K562 (cell line): ENCODE measurements around the gene SUPT5H.

Experiments used
- BHLHE40 ChIP-seq: IDR thresholded peaks from 2 replicates; pipeline ENCODE4 v1.6.1; 2011; ENCODE audit warnings: low read length, improper control_type of control experiment
- CTCF ChIP-seq, 3 experiments: IDR thresholded peaks in 2 of 3; conservative IDR thresholded peaks in 1 of 3; 2 replicates each; pipeline ENCODE4 v1.5.1; 2011 to 2012; ENCODE audit warnings: low read length in 3 of 3, mild to moderate bottlenecking in 3 of 3, control low read depth in 2 of 3, improper control_type of control experiment in 1 of 3, inconsistent platforms in 1 of 3, low read depth in 1 of 3, mixed read lengths in 1 of 3, moderate library complexity in 1 of 3; ENCODE audit not compliant: insufficient read depth in 2 of 3
- HDAC6 ChIP-seq: IDR thresholded peaks from 2 replicates; pipeline ENCODE4 v1.6.1; 2012; ENCODE audit warnings: low read depth, mild to moderate bottlenecking, control low read depth, inconsistent platforms, low read length, moderate library complexity
- MAX ChIP-seq: sonication (generic); formaldehyde crosslinking; IDR thresholded peaks from 2 replicates; pipeline ENCODE4 v1.9.0; 2022; ENCODE audit warnings: mild to moderate bottlenecking, missing genetic modification reagents
- PHF8 ChIP-seq: fragments of 200-600 bp; sonication (generic); IDR thresholded peaks from 2 replicates; pipeline ENCODE4 v1.6.1; 2012; ENCODE audit warnings: mixed run types, mild to moderate bottlenecking, inconsistent platforms, low read length, moderate library complexity, borderline replicate concordance
- PRDM10 ChIP-seq: fragments of 450-650 bp; IDR thresholded peaks from 2 replicates; pipeline ENCODE4 v1.6.1; 2018; ENCODE audit not compliant: partially characterized antibody
- ZBTB11 ChIP-seq, 3 experiments: fragments of 200-800 bp in 1 of 3; fragments of 250-450 bp in 1 of 3; fragments of 450-650 bp in 1 of 3; sonication (Bioruptor Pico) in 1 of 3; sonication (Bioruptor generic) in 1 of 3; formaldehyde crosslinking in 1 of 3; IDR thresholded peaks; 2 replicates each; pipeline versions ENCODE4 v1.6.1 to v1.8.0; 2016 to 2022; ENCODE audit warnings: mild to moderate bottlenecking in 2 of 3, missing genetic modification characterization in 2 of 3, missing compliant biosample characterization in 1 of 3, moderate library complexity in 1 of 3
- ZNF184 ChIP-seq: sonication (generic); formaldehyde crosslinking; IDR thresholded peaks from 2 replicates; pipeline ENCODE4 v1.5.0; 2020; ENCODE audit warnings: missing genetic modification reagents

GRCh38 chr19:39411081-39411831, 34.1 kb upstream of the SUPT5H start:
- TF ChIP-seq CTCF (IDR thresholded peaks at IDR 0.05 in 2 of 3, conservative IDR thresholded peaks at IDR 0.05 in 1 of 3; ENCODE audit: insufficient read depth in 2 of 3, low read depth in 1 of 3, low read length in 3 of 3) (0 out of 6 replicates have a peak, but pooled peaks of 1 of the 3 experiments have one; percentile 4), ZBTB11 (CRISPR knock-in tag; IDR thresholded peaks at IDR 0.05) (no peak), ZNF184 (CRISPR knock-in tag) (no peak), PHF8 (no peak), HDAC6 (no peak), PRDM10 (no peak), BHLHE40 (no peak), MAX (no peak)
